Right lobe of liver (tissue), 4 donors: ENCODE data around the gene GPAT3.

ENCODE experiments used
- POLR2A ChIP-seq: fragments of 450-650 bp; IDR thresholded peaks from one replicate; pipeline ENCODE4 v1.6.1; 2017; ENCODE audit warnings: antibody characterized with exemption, mild to moderate bottlenecking
- TF ChIP-seq, protein P1 (sequence below), 4 donors: fragments of 200-600 bp in 3 of 4; fragments of 450-650 bp in 1 of 4; IDR thresholded peaks; one replicate each; pipeline versions ENCODE4 v1.5.1 to v1.8.0; 2016 to 2022; ENCODE audit warnings: antibody characterized with exemption in 4 of 4, mild to moderate bottlenecking in 2 of 4
- donor health status: DM: no; HTN: no; CAD: no.
- donor health status: DM: no; HTN: no; CAD: no.
- donor health status: DM: no; HTN: yes; CAD: no.

DNA sequence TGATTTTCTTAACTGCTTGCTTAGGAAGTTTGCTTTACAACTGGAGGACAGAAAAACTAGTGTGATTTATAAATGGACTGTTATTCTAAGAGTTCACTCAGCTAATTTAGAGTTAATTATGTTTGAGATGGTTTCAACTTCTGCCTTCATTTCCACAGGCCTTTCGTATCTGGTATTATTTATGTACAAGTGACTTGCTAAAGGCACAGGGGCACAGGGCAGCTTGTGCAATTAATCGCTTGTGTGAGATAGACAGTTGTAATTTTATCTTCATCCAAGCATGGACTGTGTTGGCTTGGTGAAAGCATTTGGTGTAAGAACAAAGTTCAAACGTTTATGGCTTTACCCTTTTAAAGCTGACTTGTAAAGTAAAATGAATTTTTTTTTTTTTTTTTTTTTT lies 38.3 kb downstream of the GPAT3 start:
- no peak for TF ChIP-seq POLR2A
- TF ChIP-seq, protein P1, sequence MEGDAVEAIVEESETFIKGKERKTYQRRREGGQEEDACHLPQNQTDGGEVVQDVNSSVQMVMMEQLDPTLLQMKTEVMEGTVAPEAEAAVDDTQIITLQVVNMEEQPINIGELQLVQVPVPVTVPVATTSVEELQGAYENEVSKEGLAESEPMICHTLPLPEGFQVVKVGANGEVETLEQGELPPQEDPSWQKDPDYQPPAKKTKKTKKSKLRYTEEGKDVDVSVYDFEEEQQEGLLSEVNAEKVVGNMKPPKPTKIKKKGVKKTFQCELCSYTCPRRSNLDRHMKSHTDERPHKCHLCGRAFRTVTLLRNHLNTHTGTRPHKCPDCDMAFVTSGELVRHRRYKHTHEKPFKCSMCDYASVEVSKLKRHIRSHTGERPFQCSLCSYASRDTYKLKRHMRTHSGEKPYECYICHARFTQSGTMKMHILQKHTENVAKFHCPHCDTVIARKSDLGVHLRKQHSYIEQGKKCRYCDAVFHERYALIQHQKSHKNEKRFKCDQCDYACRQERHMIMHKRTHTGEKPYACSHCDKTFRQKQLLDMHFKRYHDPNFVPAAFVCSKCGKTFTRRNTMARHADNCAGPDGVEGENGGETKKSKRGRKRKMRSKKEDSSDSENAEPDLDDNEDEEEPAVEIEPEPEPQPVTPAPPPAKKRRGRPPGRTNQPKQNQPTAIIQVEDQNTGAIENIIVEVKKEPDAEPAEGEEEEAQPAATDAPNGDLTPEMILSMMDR (IDR thresholded peaks at IDR 0.05) = no peak
